Activated naive CD4-positive, alpha-beta T cell treated with anti-CD3 and anti-CD28 coated beads, Interleukin-2, amount 50 U/mL, for 72 hours (primary cell): ENCODE results near the gene PICK1. TPM values are rescaled to one million over a fixed set of nuclear protein-coding genes. Genes with fewer than 3 reads are reported as not detected.

Experiments used
- ATAC-seq, 2 donors: fragments of 150-1000 bp; cut with Tn5 transposase; 2 replicates each; pipeline ENCODE4 v1.10.0; 2021; ENCODE audit warnings: mild to moderate bottlenecking in 2 of 2, moderate library complexity in 2 of 2
- DNase-seq, 2 donors: peaks; one replicate each; pipeline ENCODE4 v3.0.0; 2021 to 2022; ENCODE audit warnings: low spot score in 2 of 2
- H3K27ac Mint-ChIP-seq, 2 donors: one replicate each; pipeline ENCODE4 v1.8.0; 2022; ENCODE audit warnings: mild to moderate bottlenecking in 2 of 2, mixed read lengths in 2 of 2
- H3K36me3 Mint-ChIP-seq, 2 donors: one replicate each; pipeline ENCODE4 v1.8.0; 2022; ENCODE audit warnings: mixed read lengths in 2 of 2
- H3K9me3 Mint-ChIP-seq, 2 donors: one replicate each; pipeline ENCODE4 v1.8.0; 2022; ENCODE audit warnings: mixed read lengths in 2 of 2
- total RNA-seq, 2 donors: library from RNA; stranded (reverse); gene quantifications; one replicate each; pipeline ENCODE4 v1.2.3, GENCODE V29; 2022

PICK1 gene
- total RNA-seq, result 10 to 100 TPM; 25.1 to 26.7 TPM

- peak; percentile 89 for ATAC-seq
- H3K27ac Mint-ChIP-seq, result peak within 1 kb of the TSS; percentile 94 to 97
- DNase-seq, result peak; percentile 82 to 84
- peaks cover 5 to 7% of the 10 kb centered on the region in 2 donors for H3K36me3 Mint-ChIP-seq
- no peaks in the 10 kb centered on the region for H3K9me3 Mint-ChIP-seq
Measured at GRCh38 chr22:38056969-38057891, at the start of gene PICK1. TSS of gene PICK1 (plus strand) at chr22:38057404. CDS start at chr22:38057810, 406 bp downstream.

GRCh38 chr22:38009000-38009806 is 48.0 kb upstream of the PICK1 start:
- ATAC-seq, result no peak
- Mint-ChIP-seq H3K36me3 (no peaks in the 10 kb centered on the region), H3K27ac (no peak overlapping the region), H3K9me3 (no peaks in the 10 kb centered on the region)
- no peak for DNase-seq

- ATAC-seq (no peak), DNase-seq (no peak)
- Mint-ChIP-seq H3K27ac (no peak overlapping the region), H3K36me3 (no peaks in the 10 kb centered on the region), H3K9me3 (no peaks in the 10 kb centered on the region)
Measured at GRCh38 chr22:38012604-38013072, 44.6 kb upstream of the PICK1 start.

GRCh38 chr22:38014083-38014482 is 43.1 kb upstream of the PICK1 start:
- no peak for DNase-seq
- Mint-ChIP-seq H3K27ac (no peak overlapping the region), H3K36me3 (no peaks in the 10 kb centered on the region), H3K9me3 (no peaks in the 10 kb centered on the region)
- no peak for ATAC-seq

- Mint-ChIP-seq H3K27ac (no peak overlapping the region), H3K9me3 (no peaks in the 10 kb centered on the region), H3K36me3 (no peaks in the 10 kb centered on the region)
- ATAC-seq, result no peak
- DNase-seq, result no peak
Measured at GRCh38 chr22:38016182-38017151, 40.7 kb upstream of the PICK1 start.

GRCh38 chr22:38017272-38017920 is 39.8 kb upstream of the PICK1 start:
- H3K27ac Mint-ChIP-seq, result no peak overlapping the region
- DNase-seq, result no peak
- no peaks in the 10 kb centered on the region for H3K36me3 Mint-ChIP-seq
- H3K9me3 Mint-ChIP-seq, result no peaks in the 10 kb centered on the region
- no peak for ATAC-seq

- no peak for ATAC-seq
- Mint-ChIP-seq H3K36me3 (no peaks in the 10 kb centered on the region), H3K9me3 (no peaks in the 10 kb centered on the region), H3K27ac (peak overlapping the region in 1 of 2 donors; percentile 11)
- no peak for DNase-seq
Measured at GRCh38 chr22:38017939-38018885, 39.0 kb upstream of the PICK1 start.

GRCh38 chr22:38018938-38019827 is 38.0 kb upstream of the PICK1 start:
- H3K9me3 Mint-ChIP-seq, result no peaks in the 10 kb centered on the region
- peak overlapping the region in 1 of 2 donors; percentile 11 for H3K27ac Mint-ChIP-seq
- ATAC-seq (no peak), DNase-seq (no peak)
- H3K36me3 Mint-ChIP-seq, result no peaks in the 10 kb centered on the region

- no peak for DNase-seq
- no peak for ATAC-seq
- no peaks in the 10 kb centered on the region for H3K36me3 Mint-ChIP-seq
- no peaks in the 10 kb centered on the region for H3K9me3 Mint-ChIP-seq
- H3K27ac Mint-ChIP-seq, result no peak overlapping the region
Measured at GRCh38 chr22:38021206-38021605, 36.0 kb upstream of the PICK1 start.

- no peaks in the 10 kb centered on the region for H3K9me3 Mint-ChIP-seq
- H3K27ac Mint-ChIP-seq, result no peak overlapping the region
- no peak for ATAC-seq
- DNase-seq, result no peak
- H3K36me3 Mint-ChIP-seq, result no peaks in the 10 kb centered on the region
Measured at GRCh38 chr22:38023045-38023444, 34.2 kb upstream of the PICK1 start.

- ATAC-seq (no peak), DNase-seq (no peak)
- no peaks in the 10 kb centered on the region for H3K9me3 Mint-ChIP-seq
- no peaks in the 10 kb centered on the region for H3K36me3 Mint-ChIP-seq
- H3K27ac Mint-ChIP-seq, result no peak overlapping the region
Measured at GRCh38 chr22:38025514-38025913, 31.7 kb upstream of the PICK1 start.

GRCh38 chr22:38026130-38027111 is 30.8 kb upstream of the PICK1 start:
- Mint-ChIP-seq H3K36me3 (no peaks in the 10 kb centered on the region), H3K9me3 (no peaks in the 10 kb centered on the region), H3K27ac (no peak overlapping the region)
- ATAC-seq, result no peak
- no peak for DNase-seq

- H3K36me3 Mint-ChIP-seq, result no peaks in the 10 kb centered on the region
Measured at GRCh38 chr22:38027487-38027886, 29.7 kb upstream of the PICK1 start.

More at GRCh38 chr22:38027487-38027886, 29.7 kb upstream of the PICK1 start:
- H3K9me3 Mint-ChIP-seq, result no peaks in the 10 kb centered on the region
- H3K27ac Mint-ChIP-seq, result peak overlapping the region in 1 of 2 donors; percentile 73
- DNase-seq (no peak), ATAC-seq (no peak)
